ENCODE results near the gene EGLN2. TPM values are rescaled to one million over a fixed set of nuclear protein-coding genes. Genes with fewer than 3 reads are reported as not detected.
"Not testable (repeated sequence)": the region's sequence is repeated elsewhere in the genome, so short reads cannot be mapped to it uniquely, and the experiment has no call there.

Gene EGLN2
- total and polyA plus RNA-seq, 9 of the 15 experiments (the other 6 are each of a cell fraction or from before 2014, with no cell fraction given), result 9.6 to 114 (median 71.0) TPM

- TF ChIP-seq, protein P1, sequence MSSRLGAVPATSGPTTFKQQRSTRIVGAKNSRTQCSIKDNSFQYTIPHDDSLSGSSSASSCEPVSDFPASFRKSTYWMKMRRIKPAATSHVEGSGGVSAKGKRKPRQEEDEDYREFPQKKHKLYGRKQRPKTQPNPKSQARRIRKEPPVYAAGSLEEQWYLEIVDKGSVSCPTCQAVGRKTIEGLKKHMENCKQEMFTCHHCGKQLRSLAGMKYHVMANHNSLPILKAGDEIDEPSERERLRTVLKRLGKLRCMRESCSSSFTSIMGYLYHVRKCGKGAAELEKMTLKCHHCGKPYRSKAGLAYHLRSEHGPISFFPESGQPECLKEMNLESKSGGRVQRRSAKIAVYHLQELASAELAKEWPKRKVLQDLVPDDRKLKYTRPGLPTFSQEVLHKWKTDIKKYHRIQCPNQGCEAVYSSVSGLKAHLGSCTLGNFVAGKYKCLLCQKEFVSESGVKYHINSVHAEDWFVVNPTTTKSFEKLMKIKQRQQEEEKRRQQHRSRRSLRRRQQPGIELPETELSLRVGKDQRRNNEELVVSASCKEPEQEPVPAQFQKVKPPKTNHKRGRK (tag; IDR thresholded peaks at IDR 0.05), result peak; percentile 93
These were observed 39.5 kb downstream of the EGLN2 start (continued) for GRCh38 chr19:40838477-40838876.

- H3K9me3 ChIP-seq (replicated peaks; ENCODE audit: control insufficient read depth, insufficient read depth, low read depth, low read length); H4K20me1 ChIP-seq (replicated peaks; ENCODE audit: control insufficient read depth, insufficient read depth, low read length); H3K4me3 ChIP-seq; ATAC-seq; POLR2A ChIA-PET; H3K27ac ChIP-seq (ENCODE audit: extremely low read depth, low read depth, low read length); BruUV-seq (replicated peaks); H2AFZ ChIP-seq (ENCODE audit: low read depth, low read length); H3K36me3 ChIP-seq (ENCODE audit: control insufficient read depth, insufficient read depth, low read length); in situ Hi-C loops (cut with MboI); intact Hi-C loops (cut with micrococcal nuclease); H3K9me1 ChIP-seq (ENCODE audit: control insufficient read depth, insufficient read depth, low read length); H3K4me2 ChIP-seq (ENCODE audit: insufficient read depth, low read length); H3K9ac ChIP-seq (ENCODE audit: insufficient read depth in 1 of 2, low read depth in 2 of 2, low read length in 2 of 2); H3K79me2 ChIP-seq (ENCODE audit: control insufficient read depth, insufficient read depth, low read length); CTCF ChIA-PET (ENCODE audit: low intra/inter-chr PET ratio); DNase-seq (ENCODE audit: extremely low read depth in 1 of 4, low spot score in 3 of 4); H3K27me3 ChIP-seq (ENCODE audit: control insufficient read depth in 2 of 2, insufficient read depth in 2 of 2, low read length in 2 of 2); H3K4me1 ChIP-seq (replicated peaks in 1 of 2; ENCODE audit: control insufficient read depth in 2 of 2, insufficient read depth in 2 of 2, low read length in 2 of 2): not testable (repeated sequence)
- peak; percentile 48 for FAIRE-seq
- peak; percentile 31 for TF ChIP-seq RBM25 (IDR thresholded peaks at IDR 0.05; ENCODE audit: low read depth, low read length, severe bottlenecking)
- TF ChIP-seq ZNF407 (IDR thresholded peaks at IDR 0.05; ENCODE audit: low read depth), result peak; percentile 57; the same call in 1 of the 2 replicates
- TF ChIP-seq TRIM28 (IDR thresholded peaks at IDR 0.05), result 0 out of 2 replicates have a peak, but pooled peaks have one; percentile 31
- TF ChIP-seq, protein P2, sequence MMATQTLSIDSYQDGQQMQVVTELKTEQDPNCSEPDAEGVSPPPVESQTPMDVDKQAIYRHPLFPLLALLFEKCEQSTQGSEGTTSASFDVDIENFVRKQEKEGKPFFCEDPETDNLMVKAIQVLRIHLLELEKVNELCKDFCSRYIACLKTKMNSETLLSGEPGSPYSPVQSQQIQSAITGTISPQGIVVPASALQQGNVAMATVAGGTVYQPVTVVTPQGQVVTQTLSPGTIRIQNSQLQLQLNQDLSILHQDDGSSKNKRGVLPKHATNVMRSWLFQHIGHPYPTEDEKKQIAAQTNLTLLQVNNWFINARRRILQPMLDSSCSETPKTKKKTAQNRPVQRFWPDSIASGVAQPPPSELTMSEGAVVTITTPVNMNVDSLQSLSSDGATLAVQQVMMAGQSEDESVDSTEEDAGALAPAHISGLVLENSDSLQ (IDR thresholded peaks at IDR 0.05), result peak; percentile 25; the same call in 1 of the 2 replicates
- 56% methylated on average over 3 of the region's 3 CpGs for WGBS (ENCODE audit: insufficient coverage, low coverage, missing lambda C conversion rate)
These were observed 43.0 kb downstream of the EGLN2 start for GRCh38 chr19:40842012-40842411.

Measured in K562 (cell line).